GM12878 (cell line): Measurements from ENCODE around the gene FGR. TPM values are rescaled to one million over a fixed set of nuclear protein-coding genes. Genes with fewer than 3 reads are reported as not detected.

Source experiments
- ATAC-seq: fragments of 200-7000 bp; cut with Tn5 transposase; 3 replicates; pipeline ENCODE4 v1.9.1; 2020; ENCODE audit warnings: mild to moderate bottlenecking, moderate library complexity
- BruUV-seq: library from RNA; stranded (reverse); fragments of 400-500 nt; replicated peaks from 2 replicates; lab custom pipeline; 2021; lab: Mats Ljungman, UMichigan
- CTCF ChIA-PET: fragments of 300-600 bp; sonication (Branson Sonifier 250); formaldehyde crosslinking; extraction: SDS; loops from one replicate; lab custom pipeline; 2021; ENCODE audit warnings: inconsistent platforms; lab: Yijun Ruan, JAX
- POLR2A ChIA-PET: fragments of 350-600 bp; formaldehyde crosslinking; extraction: SDS; loops from one replicate; lab custom pipeline; 2021; ENCODE audit warnings: inconsistent platforms; lab: Charles Lee
- RAD21 ChIA-PET: fragments of 300-600 bp; sonication (Branson Sonifier 250); formaldehyde crosslinking; loops from one replicate; lab custom pipeline; 2023; ENCODE audit warnings: antibody characterized with exemption; ENCODE audit not compliant: unreplicated experiment; lab: Charles Lee
- SMC1A ChIA-PET: fragments of 300-600 bp; sonication (Branson Sonifier 250); formaldehyde crosslinking; loops from one replicate; lab custom pipeline; 2023; ENCODE audit not compliant: unreplicated experiment, uncharacterized antibody; lab: Charles Lee
- DNase-seq: peaks from one replicate; pipeline ENCODE4 v3.0.0-alpha.2; 2011; ENCODE audit warnings: low read depth, low spot score
- FAIRE-seq: peaks from 3 replicates; lab custom pipeline; 2011; peaks lifted over from hg19 to GRCh38; lab: Jason Lieb, UNC
- H2AFZ ChIP-seq: 2 replicates; pipeline ENCODE4 v1.6.0; 2011; ENCODE audit warnings: low read depth, low read length, control low read depth; ENCODE audit not compliant: control insufficient read depth
- H3K27ac ChIP-seq: 2 replicates; pipeline ENCODE4 v1.5.1; 2011; ENCODE audit warnings: control low read depth; ENCODE audit not compliant: control insufficient read depth, insufficient read depth
- H3K27me3 ChIP-seq, 2 experiments: replicated peaks in 1 of 2; 2 replicates each; pipeline versions ENCODE4 v1.6.0 to v1.6.1; 2011; ENCODE audit warnings: low read length in 1 of 2; ENCODE audit not compliant: control insufficient read depth in 2 of 2, insufficient read depth in 2 of 2
- H3K36me3 ChIP-seq, 2 experiments: 2 replicates each; pipeline ENCODE4 v1.5.1; 2011; ENCODE audit warnings: low read length in 1 of 2; ENCODE audit not compliant: control insufficient read depth in 2 of 2, insufficient read depth in 2 of 2
- H3K4me1 ChIP-seq: 2 replicates; pipeline ENCODE4 v1.6.1; 2011; ENCODE audit warnings: mild to moderate bottlenecking, low read length, moderate library complexity, mixed read lengths; ENCODE audit not compliant: control insufficient read depth, insufficient read depth
- H3K4me2 ChIP-seq: 2 replicates; pipeline ENCODE4 v1.6.0; 2011; ENCODE audit warnings: control low read depth; ENCODE audit not compliant: control insufficient read depth, insufficient read depth
- H3K4me3 ChIP-seq: fragments of 200-600 bp; sonication (generic); 2 replicates; pipeline ENCODE4 v1.5.1; 2016
- H3K79me2 ChIP-seq: 2 replicates; pipeline ENCODE4 v1.6.0; 2011; ENCODE audit warnings: low read length; ENCODE audit not compliant: control insufficient read depth, insufficient read depth
- H3K9ac ChIP-seq: 2 replicates; pipeline ENCODE4 v1.8.0; 2011; ENCODE audit warnings: low read length, control low read depth, mixed read lengths; ENCODE audit not compliant: control insufficient read depth, insufficient read depth
- H3K9me3 ChIP-seq: replicated peaks from 3 replicates; pipeline ENCODE4 v1.5.1; 2011; ENCODE audit warnings: mild to moderate bottlenecking, low read length; ENCODE audit not compliant: control insufficient read depth, insufficient read depth
- H4K20me1 ChIP-seq: 2 replicates; pipeline ENCODE4 v1.6.0; 2011; ENCODE audit not compliant: control insufficient read depth, insufficient read depth
- DPF2 ChIP-seq: fragments of 450-650 bp; IDR thresholded peaks from 2 replicates; pipeline ENCODE4 v1.6.1; 2017; ENCODE audit warnings: mild to moderate bottlenecking
- EED ChIP-seq: sonication (generic); IDR thresholded peaks from 2 replicates; pipeline ENCODE4 v1.6.1; 2016; ENCODE audit warnings: antibody characterized with exemption, low read depth
- IKZF1 ChIP-seq: fragments of 450-650 bp; conservative IDR thresholded peaks from 2 replicates; pipeline ENCODE4 v1.6.1; 2017; ENCODE audit warnings: antibody characterized with exemption, mild to moderate bottlenecking
- IKZF2 ChIP-seq, 2 experiments: fragments of 450-650 bp; IDR thresholded peaks; 2 replicates each; pipeline ENCODE4 v1.6.1; 2017; ENCODE audit warnings: mild to moderate bottlenecking in 2 of 2, moderate library complexity in 2 of 2
- MEF2B ChIP-seq: fragments of 450-650 bp; IDR thresholded peaks from 2 replicates; pipeline ENCODE4 v1.6.1; 2018; ENCODE audit warnings: mild to moderate bottlenecking, moderate library complexity; ENCODE audit not compliant: partially characterized antibody, poor library complexity, severe bottlenecking
- MLLT1 ChIP-seq: fragments of 450-650 bp; IDR thresholded peaks from 2 replicates; pipeline ENCODE4 v1.6.1; 2016; ENCODE audit warnings: mild to moderate bottlenecking
- MTA2 ChIP-seq: fragments of 450-650 bp; IDR thresholded peaks from 2 replicates; pipeline ENCODE4 v1.6.1; 2016; ENCODE audit warnings: low read depth, mild to moderate bottlenecking, moderate library complexity
- NR2C1 ChIP-seq: fragments of 450-650 bp; IDR thresholded peaks from 2 replicates; pipeline ENCODE4 v1.6.1; 2017; ENCODE audit warnings: antibody characterized with exemption, mild to moderate bottlenecking, moderate library complexity
- NR2F1 ChIP-seq: fragments of 450-650 bp; conservative IDR thresholded peaks from 2 replicates; pipeline ENCODE4 v1.6.1; 2017; ENCODE audit warnings: mild to moderate bottlenecking
- PAX5 ChIP-seq: IDR thresholded peaks from 2 replicates; pipeline ENCODE4 v1.6.1; 2011; ENCODE audit warnings: low read depth, low read length, borderline replicate concordance
- RAD21 ChIP-seq: IDR thresholded peaks from 2 replicates; pipeline ENCODE4 v1.6.1; 2011; ENCODE audit warnings: mild to moderate bottlenecking, low read depth, low read length, moderate library complexity; ENCODE audit not compliant: insufficient read depth
- ZBTB33 ChIP-seq: fragments of 450-650 bp; IDR thresholded peaks from 2 replicates; pipeline ENCODE4 v1.6.1; 2017; ENCODE audit warnings: mild to moderate bottlenecking
- ZNF24 ChIP-seq: fragments of 450-650 bp; IDR thresholded peaks from 2 replicates; pipeline ENCODE4 v1.6.1; 2017; ENCODE audit warnings: antibody characterized with exemption, mild to moderate bottlenecking
- ZNF687 ChIP-seq: fragments of 450-650 bp; IDR thresholded peaks from 2 replicates; pipeline ENCODE4 v1.6.1; 2017; ENCODE audit warnings: mild to moderate bottlenecking, moderate library complexity
- WGBS: methylation state at CpG from one replicate; pipeline ENCODE4 v1.1.6; 2016; ENCODE audit warnings: low lambda C conversion rate; ENCODE audit not compliant: insufficient replicate concordance, insufficient coverage; ENCODE audit errors: missing lambda C conversion rate; 5-methylcytosine and 5-hydroxymethylcytosine counted together
- in situ Hi-C: fragments of 300-500 bp; cut with MboI; formaldehyde crosslinking; loops from 9 replicates; pipeline ENCODE4 v1.14.3; 2018; ENCODE audit warnings: mixed read lengths
- intact Hi-C: fragments of 100-400 bp; cut with micrococcal nuclease; formaldehyde crosslinking; loops from one replicate; pipeline ENCODE4 v1.14.2; 2022; ENCODE audit not compliant: unreplicated experiment
- polyA plus RNA-seq, 11 experiments: library from polyadenylated mRNA; depleted of rRNA in 4 of 11; unstranded in 6 of 11; stranded (reverse) in 5 of 11; fragments of >200 nt; fragmentation: Nextera tagmentation in 4 of 11; fragmentation: Illumina TruSeq in 1 of 11; extraction: Ambion mirVana in 4 of 11; extraction: Trizol in 1 of 11; gene quantifications; 1 replicate in 1 of 11; 2 replicates in 10 of 11; pipeline versions ENCODE4 v1.2.1 to v1.2.3, GENCODE V29; 2011 to 2016; ENCODE audit warnings: inconsistent platforms in 2 of 11, missing spikeins in 2 of 11, low read depth in 1 of 11
- total RNA-seq, 4 experiments: library from RNA; depleted of rRNA in 3 of 4; stranded (reverse); fragments of >200 nt in 3 of 4; fragmentation: Illumina TruSeq in 1 of 4; extraction: Trizol in 1 of 4; gene quantifications; 2 replicates each; pipeline versions ENCODE4 v1.2.1 to v1.2.3, GENCODE V29; 2013 to 2021

FGR gene
- total and polyA plus RNA-seq, 10 of the 15 experiments (the other 5 are each of a cell fraction or from before 2014, with no cell fraction given), result 10.9 to 193 (median 74.7) TPM

GRCh38 chr1:27607239-27607804 is 27.7 kb downstream of the FGR start:
- H3K4me1 ChIP-seq, result peaks cover 48% of the 10 kb centered on the region
- TF ChIP-seq NR2C1 (peak; percentile 95), NR2F1 (peak; percentile 100), ZBTB33 (peak; percentile 85; the same call in 1 of the 2 replicates), MTA2 (peak; percentile 68; the same call in 1 of the 2 replicates), EED (no peak), IKZF1 (peak; percentile 64), RAD21 (no peak), MEF2B (peak; percentile 51), IKZF2 (IDR thresholded peaks at IDR 0.05) (peak; percentile 20 to 33; a peak in 2 of 4 replicates), MLLT1 (peak; percentile 81), PAX5 (no peak), ZNF24 (no peak), ZNF687 (peak; percentile 85; the same call in 1 of the 2 replicates), DPF2 (peak; percentile 60; the same call in 1 of the 2 replicates)
- TF ChIP-seq, all 136 proteins: peak for 10
- Histone ChIP-seq H3K27me3 (no peaks in the 10 kb centered on the region), H3K9ac (no peak overlapping the region), H4K20me1 (no peaks in the 10 kb centered on the region), H3K9me3 (no peaks in the 10 kb centered on the region), H3K4me2 (no peak overlapping the region), H3K36me3 (peaks cover 0 to 7% of the 10 kb centered on the region in 2 experiments; a peak in 1 of 4 replicates), H3K4me3 (no peak overlapping the region), H3K27ac (no peak overlapping the region), H2AFZ (no peak overlapping the region), H3K79me2 (peaks cover 1% of the 10 kb centered on the region; the same call in 1 of the 2 replicates)
- DNase-seq (no peak), ATAC-seq (no peak), FAIRE-seq (no peak)
- POLR2A ChIA-PET, result interaction anchor here (0.5 to 6.2 kb wide), 12 partner anchors 12 to 244 kb away, joined by 3 to 67 read pairs (median 6); partner anchors contain the start of genes STX12 and WASF2
- no TSS peak for BruUV-seq
- 54% methylated on average over 10 of the region's 11 CpGs for WGBS
- RAD21 ChIA-PET, result interaction anchor here (0.6 to 11.0 kb wide), 35 partner anchors 8 to 313 kb away, joined by 3 to 268 read pairs (median 4); partner anchors contain the start of genes FAM76A and IFI6
- in situ Hi-C loops (loop anchor here (5.0 kb wide), 3 partner anchors 55 to 305 kb away; partner anchors contain the start of gene GPR3), intact Hi-C loops (loop anchor here (2.0 to 10.0 kb wide), 2 partner anchors 51 to 123 kb away; no protein-coding TSS in a partner anchor)
- CTCF ChIA-PET, result interaction anchor here (0.6 to 10.4 kb wide), 43 partner anchors 9 to 561 kb away, joined by 3 to 327 read pairs (median 6); partner anchors contain the start of genes GPR3, IFI6 and MAP3K6
- SMC1A ChIA-PET, result interaction anchor here (0.6 to 9.2 kb wide), 32 partner anchors 9 to 561 kb away, joined by 3 to 248 read pairs (median 5); partner anchors contain the start of gene IFI6
